ENCODE results near the gene SPG11.
A peak's percentile ranks its signal among the peaks of the same experiment; 100 is the strongest.
"Not testable (repeated sequence)": the region's sequence is repeated elsewhere in the genome, so short reads cannot be mapped to it uniquely, and the experiment has no call there.

SPG11 gene

GRCh38 chr15:44550734-44551133, 112.7 kb downstream of the SPG11 start:
- DNase-seq, result no peak
- H3K36me3 ChIP-seq, result peaks cover 37% of the 10 kb centered on the region
- H3K27ac ChIP-seq, result no peak overlapping the region
- no peaks in the 10 kb centered on the region for H3K9me3 ChIP-seq (ENCODE audit: severe bottlenecking)
- no peak for TF ChIP-seq CTCF (IDR thresholded peaks at IDR 0.05; ENCODE audit: low read depth, low read length)
- H3K27me3 ChIP-seq (ENCODE audit: insufficient read depth, low read depth, severe bottlenecking), result no peaks in the 10 kb centered on the region
- no peak overlapping the region for H3K4me3 ChIP-seq (ENCODE audit: low read depth, low read length)

GRCh38 chr15:44550256-44550655, 113.2 kb downstream of the SPG11 start:
- Histone ChIP-seq H3K9me3 (ENCODE audit: severe bottlenecking) (no peaks in the 10 kb centered on the region), H3K4me3 (ENCODE audit: low read depth, low read length) (no peak overlapping the region), H3K36me3 (peaks cover 36% of the 10 kb centered on the region), H3K27ac (no peak overlapping the region), H3K27me3 (ENCODE audit: insufficient read depth, low read depth, severe bottlenecking) (no peaks in the 10 kb centered on the region)
- DNase-seq, result no peak
- no peak for TF ChIP-seq CTCF (IDR thresholded peaks at IDR 0.05; ENCODE audit: low read depth, low read length)

GRCh38 chr15:44549152-44549551, 114.3 kb downstream of the SPG11 start:
- not testable (repeated sequence) for H3K4me3 ChIP-seq (ENCODE audit: low read depth, low read length); H3K27me3 ChIP-seq (ENCODE audit: insufficient read depth, low read depth, severe bottlenecking); H3K9me3 ChIP-seq (ENCODE audit: severe bottlenecking); H3K27ac ChIP-seq; DNase-seq
- H3K36me3 ChIP-seq, result peaks cover 26% of the 10 kb centered on the region

GRCh38 chr15:44545913-44546802, 117.3 kb downstream of the SPG11 start:
- no peaks in the 10 kb centered on the region for H3K27me3 ChIP-seq (ENCODE audit: insufficient read depth, low read depth, severe bottlenecking)
- H3K27ac ChIP-seq, result no peak overlapping the region
- DNase-seq, result no peak
- H3K9me3 ChIP-seq (ENCODE audit: severe bottlenecking), result no peaks in the 10 kb centered on the region
- TF ChIP-seq CTCF (IDR thresholded peaks at IDR 0.05; ENCODE audit: low read depth, low read length), result 0 out of 2 replicates have a peak, but pooled peaks have one; percentile 16
- H3K4me3 ChIP-seq (ENCODE audit: low read depth, low read length), result no peak overlapping the region
- peaks cover 27% of the 10 kb centered on the region for H3K36me3 ChIP-seq

- H3K27me3 ChIP-seq (ENCODE audit: insufficient read depth, low read depth, severe bottlenecking); H3K4me3 ChIP-seq (ENCODE audit: low read depth, low read length); H3K27ac ChIP-seq; H3K9me3 ChIP-seq (ENCODE audit: severe bottlenecking); DNase-seq: not testable (repeated sequence)
- peaks cover 30% of the 10 kb centered on the region for H3K36me3 ChIP-seq
Measured at GRCh38 chr15:44544745-44545144, 118.7 kb downstream of the SPG11 start.

GRCh38 chr15:44542596-44542995, 120.9 kb downstream of the SPG11 start:
- no peak overlapping the region for H3K4me3 ChIP-seq (ENCODE audit: low read depth, low read length)
- H3K36me3 ChIP-seq, result peaks cover 27% of the 10 kb centered on the region
- H3K9me3 ChIP-seq (ENCODE audit: severe bottlenecking), result no peaks in the 10 kb centered on the region
- H3K27ac ChIP-seq, result no peak overlapping the region
- H3K27me3 ChIP-seq (ENCODE audit: insufficient read depth, low read depth, severe bottlenecking), result no peaks in the 10 kb centered on the region
- DNase-seq, result no peak
- TF ChIP-seq CTCF (IDR thresholded peaks at IDR 0.05; ENCODE audit: low read depth, low read length), result no peak

Measured in WERI-Rb-1 (cell line).